Measurements from ENCODE around the gene ZNF30.
"Not testable (repeated sequence)": the region's sequence is repeated elsewhere in the genome, so short reads cannot be mapped to it uniquely, and the experiment has no call there.

Gene ZNF30

DNA sequence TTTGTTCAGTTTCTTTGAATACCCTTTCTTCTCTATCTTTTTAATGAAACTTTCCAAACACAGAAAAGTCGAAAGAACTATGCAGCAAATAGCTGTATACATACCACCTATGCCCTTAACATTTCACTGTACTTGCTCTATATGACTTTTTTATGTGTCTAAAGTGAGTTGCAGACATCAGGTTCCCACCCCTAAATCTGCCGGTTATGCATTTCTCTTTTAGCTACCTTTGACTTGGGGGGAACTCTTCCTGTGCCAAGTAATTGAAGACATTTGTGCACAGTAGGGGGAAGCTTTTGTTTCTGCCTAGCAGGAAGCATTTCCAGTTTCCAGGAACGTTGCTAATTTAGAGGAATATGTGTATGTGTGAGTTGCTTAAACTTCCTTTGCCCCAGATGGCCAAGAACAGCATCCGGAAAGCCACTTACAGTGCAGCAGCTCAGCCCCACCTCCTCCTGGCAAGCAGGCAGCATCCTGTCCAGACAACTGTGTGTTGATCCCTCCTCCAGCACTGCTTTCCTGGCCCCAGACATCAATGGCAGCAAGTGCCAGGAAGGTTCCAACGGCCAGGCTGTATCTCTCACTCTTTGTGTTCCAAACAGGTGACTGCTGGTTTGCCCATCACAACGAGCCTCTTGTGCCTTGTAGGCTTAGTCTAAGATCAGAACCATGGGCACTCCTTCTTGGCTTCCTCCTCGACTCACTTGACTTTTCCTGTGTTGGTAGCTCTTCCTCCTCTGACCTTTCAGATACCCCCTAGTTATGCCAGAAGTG lies 58.7 kb downstream of the ZNF30 start:
- DNase-seq (ENCODE audit: low read depth): no peak

DNA sequence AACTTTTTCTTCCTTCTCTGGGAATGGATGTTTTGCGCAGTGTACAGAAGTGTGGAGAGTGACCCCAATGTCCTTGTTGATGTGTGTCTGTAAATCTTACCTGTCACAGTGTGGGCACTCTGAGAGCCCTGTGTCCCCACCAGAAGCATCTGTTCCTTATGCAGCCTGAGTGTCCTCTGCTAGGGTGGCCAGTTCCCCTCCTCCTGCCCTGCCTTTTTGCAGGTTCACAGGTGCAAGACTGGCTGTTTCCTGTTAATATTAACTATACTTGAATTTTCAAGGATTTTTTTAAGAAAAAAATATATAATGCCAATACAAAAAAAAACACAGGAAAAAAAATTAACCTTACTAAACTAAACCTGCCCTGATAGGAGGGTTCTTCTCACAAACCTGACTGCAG lies 61.4 kb downstream of the ZNF30 start:
- no peak for DNase-seq (ENCODE audit: low read depth)

DNA sequence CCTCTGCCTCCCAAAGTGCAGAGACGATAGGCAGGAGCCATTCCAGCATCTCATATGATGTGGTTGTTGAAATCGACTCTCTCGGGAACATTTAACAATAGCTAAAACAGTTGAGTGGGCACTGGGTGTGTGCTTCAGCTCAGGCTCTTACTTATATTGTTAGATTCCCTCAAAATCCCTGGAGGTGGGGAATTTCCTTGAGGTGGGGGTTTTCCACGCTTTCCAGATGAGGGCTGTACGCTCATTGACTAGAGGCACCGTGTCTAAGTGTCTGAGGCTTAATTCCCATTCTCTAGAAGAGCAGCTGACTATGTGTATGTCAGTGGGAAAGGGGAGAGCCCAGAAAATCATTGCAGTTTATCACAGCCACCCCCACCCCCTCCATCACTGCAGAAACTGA lies 62.6 kb downstream of the ZNF30 start:
- DNase-seq (ENCODE audit: low read depth): no peak

DNA sequence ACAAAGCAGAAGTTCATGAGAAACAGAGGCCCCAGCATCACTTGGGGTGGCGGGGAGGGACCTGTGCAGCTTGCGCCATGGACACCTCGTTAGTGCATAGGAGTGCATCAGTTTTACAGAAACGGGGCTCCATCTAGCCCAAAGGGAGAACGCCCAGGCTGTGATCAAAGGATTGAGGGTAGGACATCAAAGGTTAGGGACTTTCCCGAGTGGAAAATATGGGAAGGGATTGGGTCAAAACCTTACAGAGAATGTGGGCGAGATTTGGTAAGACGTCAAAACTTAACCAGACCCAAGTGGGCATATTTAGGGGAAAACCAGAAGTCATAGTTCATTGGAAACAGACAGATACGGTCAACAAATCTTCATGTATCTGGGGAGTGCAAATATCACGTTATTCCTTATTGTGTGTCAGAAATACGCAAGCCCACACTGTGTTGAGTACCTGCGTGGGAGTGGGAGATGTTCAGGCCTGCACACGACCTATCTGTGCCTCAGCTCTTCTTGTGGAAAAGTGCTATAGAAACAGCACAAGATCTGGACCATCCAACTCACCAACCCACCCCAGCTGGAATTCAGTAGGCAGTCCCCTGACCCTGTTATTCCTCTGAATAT lies 64.0 kb downstream of the ZNF30 start:
- no peak for DNase-seq (ENCODE audit: low read depth)

DNA sequence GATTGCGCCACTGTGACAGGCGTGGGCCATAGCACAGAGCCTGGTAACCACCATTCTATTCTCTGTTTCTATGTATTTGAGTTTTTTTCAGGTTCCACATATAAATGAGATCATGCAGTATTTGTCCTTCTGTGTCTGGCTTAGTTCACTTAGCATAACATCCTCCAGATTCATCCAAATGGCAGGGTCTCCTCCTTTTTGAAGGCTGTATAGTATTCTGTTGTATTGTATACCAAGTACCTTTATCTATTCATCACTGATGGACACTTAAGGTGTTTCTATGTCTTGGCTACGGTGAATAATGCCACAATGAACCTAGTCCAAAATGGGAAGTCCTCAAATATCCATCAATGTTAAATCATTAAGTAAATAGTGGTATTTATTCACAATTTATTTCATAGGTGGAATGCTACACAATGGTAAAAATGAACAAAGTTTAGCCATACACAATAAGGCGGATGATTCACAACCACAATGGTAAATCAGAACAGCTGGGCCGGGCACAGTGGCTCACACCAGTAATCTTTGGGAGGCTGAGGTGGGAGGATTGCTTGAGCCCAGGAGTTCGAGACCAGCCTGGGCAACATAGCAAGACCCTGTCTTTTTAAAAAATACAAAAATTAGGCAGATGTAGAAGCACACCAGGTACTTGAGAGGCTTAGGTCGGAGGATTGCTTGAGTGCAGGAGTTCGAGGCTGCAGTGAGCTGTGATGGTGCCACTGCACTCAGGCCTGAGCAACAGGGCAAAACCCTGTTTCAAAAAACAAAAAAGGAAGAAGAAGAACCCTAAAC lies 65.0 kb downstream of the ZNF30 start:
- DNase-seq (ENCODE audit: low read depth): no peak

DNA sequence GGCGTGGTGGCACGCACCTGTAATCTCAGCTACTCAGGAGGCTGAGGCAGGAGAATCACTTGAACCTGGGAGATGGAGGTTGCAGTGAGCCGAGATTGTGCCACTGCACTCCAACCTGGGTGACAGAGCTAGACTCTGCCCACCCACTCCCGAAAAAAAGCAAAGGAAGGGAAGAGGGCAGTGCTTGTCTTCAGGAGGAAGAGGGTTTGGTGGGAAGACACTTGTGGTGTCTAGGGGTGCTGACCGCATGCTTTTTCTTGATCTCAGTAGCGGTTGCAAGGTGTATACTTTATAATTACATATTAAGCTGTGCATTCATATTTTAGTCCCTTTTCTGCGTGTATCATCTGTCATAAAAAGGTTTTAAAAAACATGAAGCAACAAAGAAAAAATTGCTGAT lies 65.9 kb downstream of the ZNF30 start:
- not testable (repeated sequence) for DNase-seq (ENCODE audit: low read depth)

DNA sequence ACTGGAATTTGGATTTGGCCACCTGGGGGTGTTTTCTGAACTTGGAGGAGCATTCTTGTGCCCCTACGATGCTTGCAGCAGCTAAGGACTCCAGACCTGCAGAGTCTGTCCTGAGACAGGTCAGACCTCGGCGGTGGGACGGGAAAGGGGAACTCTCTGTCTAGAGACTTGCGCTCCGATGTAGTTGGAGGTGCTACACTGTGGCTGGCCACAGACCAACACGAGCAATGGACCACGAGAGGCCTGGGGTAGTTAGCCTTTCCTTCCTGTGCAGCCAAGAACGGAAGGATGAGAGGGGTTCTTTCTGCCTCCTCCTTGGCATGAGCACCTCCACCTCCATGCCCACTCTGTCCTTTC lies 67.6 kb downstream of the ZNF30 start:
- no peak for DNase-seq (ENCODE audit: low read depth)

Data from amniotic epithelial cell (primary cell).